HL-60/S4 treated with phorbol 12-myristate 13-acetate at 8.2 ng/mL for 4 days and 3 days (cell line): ENCODE data around the gene CCR5.
"Not testable (repeated sequence)": the region's sequence is repeated elsewhere in the genome, so short reads cannot be mapped to it uniquely, and the experiment has no call there.

Experiments used
- in situ Hi-C: fragments of 300-500 bp; cut with MboI; formaldehyde crosslinking; loops from 2 replicates; pipeline ENCODE4 v1.15.0; 2022; ENCODE audit warnings: low sequenced_read_pairs

Gene CCR5

DNA sequence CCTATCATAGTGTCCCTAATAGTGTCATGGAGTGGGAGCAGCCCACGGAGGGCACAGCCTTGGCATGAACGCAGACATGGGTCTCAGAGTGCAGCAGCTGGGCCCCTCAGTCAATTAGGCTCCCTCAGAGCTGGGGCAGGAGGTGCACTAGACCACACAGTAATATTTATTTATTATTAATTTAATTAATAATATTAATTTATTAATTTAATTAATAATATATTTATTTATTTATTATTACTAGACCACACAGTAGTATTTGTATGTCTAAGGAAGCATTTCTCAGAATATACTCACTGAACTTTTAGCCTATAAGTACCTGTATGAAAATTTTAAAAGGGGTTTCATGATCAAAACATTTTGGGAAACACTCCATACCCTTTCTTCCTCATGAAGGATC lies 30.8 kb downstream of the CCR5 start:
- in situ Hi-C loops: no loop called here

DNA sequence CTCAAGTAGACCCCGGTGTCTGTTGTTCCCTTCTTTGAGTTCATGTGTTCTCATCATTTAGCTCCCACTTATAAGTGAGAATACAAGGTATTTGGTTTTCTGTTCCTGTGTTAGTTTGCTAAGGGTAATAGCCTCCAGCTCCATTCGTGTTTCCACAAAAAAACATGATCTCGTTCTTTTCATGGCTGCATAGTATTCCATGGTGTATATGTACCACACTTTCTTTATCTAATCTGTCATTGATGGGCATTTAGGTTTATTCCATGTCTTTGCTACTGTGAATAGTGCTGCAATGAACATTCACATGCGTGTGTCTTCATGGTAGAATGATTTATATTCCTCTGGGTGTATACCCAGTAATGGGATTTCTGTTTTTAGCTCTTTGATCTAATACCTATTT lies 32.2 kb downstream of the CCR5 start:
- in situ Hi-C loops: not testable (repeated sequence)

DNA sequence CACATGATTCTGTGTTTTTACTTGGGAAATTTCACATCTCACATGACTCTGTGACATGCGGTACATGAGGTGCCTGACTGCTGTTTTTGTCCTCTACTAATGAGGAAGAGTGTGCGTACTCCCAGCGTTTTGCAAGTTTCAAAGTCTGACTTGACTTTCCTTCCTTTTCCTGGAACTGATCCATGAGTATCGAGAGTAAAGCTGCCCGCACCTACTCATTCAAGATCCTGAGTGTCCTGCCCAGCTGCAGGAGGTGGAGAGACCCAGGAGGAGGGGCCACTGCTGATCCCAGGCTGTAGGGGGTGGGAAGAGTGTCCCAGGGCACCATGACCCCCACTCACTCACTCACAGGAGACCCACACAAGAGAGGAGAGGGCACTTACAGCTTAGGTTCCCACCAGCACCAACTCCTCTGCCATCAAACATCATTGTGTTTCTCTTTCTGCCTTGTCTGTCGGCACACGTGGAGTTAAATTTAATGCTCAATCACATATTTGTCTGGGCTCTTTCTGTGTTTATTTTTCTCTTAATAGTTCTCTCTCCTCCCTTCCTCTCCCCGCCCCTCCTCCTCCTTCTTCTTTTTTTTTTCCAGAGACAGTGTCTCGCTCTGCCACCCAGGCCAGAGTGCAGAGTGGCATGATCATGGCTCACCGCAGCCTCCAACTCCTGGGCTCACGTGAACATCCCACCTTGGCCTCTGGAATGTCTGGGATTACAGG lies 34.7 kb downstream of the CCR5 start:
- in situ Hi-C loops: no loop called here

DNA sequence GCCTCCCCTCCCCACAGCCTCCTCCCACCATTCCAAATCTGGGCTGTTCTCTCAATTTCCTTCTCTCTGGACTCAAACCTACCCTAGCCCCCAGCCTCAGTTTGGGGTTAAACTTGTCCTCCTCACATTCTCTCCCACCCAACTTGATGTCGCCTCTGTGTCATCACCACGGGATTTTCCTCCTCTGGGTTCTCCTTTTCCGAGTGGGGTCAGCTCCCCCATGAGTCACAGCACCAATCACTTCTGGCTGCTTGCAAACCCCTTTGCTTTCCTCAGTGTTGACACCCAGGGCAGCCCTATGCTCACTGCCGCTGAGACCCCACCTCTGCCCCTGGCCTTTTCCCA lies 35.7 kb downstream of the CCR5 start:
- in situ Hi-C loops: no loop called here

DNA sequence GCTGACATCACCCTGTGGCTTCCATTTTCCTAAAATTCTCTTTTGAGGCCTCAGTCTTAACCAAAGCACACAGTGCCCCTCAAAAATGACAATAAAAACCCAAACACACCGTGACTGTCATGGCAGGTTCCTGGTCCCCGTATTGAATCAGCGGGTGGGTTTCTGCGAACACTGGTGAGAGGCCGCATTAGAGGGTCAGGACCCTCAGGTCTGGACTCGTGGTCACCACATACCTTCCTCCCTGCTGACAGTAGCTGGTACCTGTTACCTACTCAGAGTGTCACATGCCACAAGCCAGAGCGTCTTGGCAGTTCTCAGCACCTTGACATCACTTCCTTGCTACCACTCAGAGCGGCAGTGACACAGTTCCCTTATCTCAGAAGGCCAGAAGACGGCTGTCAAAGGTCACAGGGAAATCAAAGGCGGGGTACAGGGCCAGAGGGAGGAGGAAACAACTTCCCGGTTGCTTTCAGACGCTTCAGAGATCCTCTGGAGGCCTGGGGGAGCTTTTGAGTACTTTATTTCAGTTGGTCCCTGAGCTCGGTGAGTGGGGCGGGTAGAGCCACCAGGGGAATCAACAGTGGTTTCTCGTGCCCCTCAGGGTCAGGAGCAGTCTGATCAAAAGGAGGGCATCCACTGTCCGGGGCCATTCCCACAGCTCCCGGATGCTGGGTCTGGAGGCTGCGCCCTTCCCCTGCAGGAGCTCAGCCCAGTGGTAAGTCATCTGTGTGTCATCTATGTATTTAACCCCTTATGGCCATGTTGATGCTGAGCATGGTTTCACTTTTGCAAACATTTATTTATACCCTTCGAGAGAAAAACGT lies 36.3 kb downstream of the CCR5 start, which contains the start of the genes CCR5AS and CCRL2:
Gene CCR5AS, minus strand, starts transcription at position 279 of the 824 bp plus-strand sequence.
Gene CCRL2, plus strand, starts transcription at position 472 of the 824 bp plus-strand sequence. CDS start 821 bp downstream, outside the sequence.
- in situ Hi-C loops: no loop called here

DNA sequence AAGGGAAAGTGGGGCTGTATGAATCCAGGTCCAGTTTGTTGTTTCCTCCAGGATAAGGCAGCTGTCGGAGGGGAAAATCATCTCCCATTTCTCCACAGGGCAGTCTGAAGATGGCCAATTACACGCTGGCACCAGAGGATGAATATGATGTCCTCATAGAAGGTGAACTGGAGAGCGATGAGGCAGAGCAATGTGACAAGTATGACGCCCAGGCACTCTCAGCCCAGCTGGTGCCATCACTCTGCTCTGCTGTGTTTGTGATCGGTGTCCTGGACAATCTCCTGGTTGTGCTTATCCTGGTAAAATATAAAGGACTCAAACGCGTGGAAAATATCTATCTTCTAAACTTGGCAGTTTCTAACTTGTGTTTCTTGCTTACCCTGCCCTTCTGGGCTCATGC lies 37.2 kb downstream of the CCR5 start:
- in situ Hi-C loops: no loop called here

DNA sequence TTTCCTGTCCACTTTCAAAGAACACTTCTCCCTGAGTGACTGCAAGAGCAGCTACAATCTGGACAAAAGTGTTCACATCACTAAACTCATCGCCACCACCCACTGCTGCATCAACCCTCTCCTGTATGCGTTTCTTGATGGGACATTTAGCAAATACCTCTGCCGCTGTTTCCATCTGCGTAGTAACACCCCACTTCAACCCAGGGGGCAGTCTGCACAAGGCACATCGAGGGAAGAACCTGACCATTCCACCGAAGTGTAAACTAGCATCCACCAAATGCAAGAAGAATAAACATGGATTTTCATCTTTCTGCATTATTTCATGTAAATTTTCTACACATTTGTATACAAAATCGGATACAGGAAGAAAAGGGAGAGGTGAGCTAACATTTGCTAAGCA lies 38.1 kb downstream of the CCR5 start:
- in situ Hi-C loops: no loop called here

DNA sequence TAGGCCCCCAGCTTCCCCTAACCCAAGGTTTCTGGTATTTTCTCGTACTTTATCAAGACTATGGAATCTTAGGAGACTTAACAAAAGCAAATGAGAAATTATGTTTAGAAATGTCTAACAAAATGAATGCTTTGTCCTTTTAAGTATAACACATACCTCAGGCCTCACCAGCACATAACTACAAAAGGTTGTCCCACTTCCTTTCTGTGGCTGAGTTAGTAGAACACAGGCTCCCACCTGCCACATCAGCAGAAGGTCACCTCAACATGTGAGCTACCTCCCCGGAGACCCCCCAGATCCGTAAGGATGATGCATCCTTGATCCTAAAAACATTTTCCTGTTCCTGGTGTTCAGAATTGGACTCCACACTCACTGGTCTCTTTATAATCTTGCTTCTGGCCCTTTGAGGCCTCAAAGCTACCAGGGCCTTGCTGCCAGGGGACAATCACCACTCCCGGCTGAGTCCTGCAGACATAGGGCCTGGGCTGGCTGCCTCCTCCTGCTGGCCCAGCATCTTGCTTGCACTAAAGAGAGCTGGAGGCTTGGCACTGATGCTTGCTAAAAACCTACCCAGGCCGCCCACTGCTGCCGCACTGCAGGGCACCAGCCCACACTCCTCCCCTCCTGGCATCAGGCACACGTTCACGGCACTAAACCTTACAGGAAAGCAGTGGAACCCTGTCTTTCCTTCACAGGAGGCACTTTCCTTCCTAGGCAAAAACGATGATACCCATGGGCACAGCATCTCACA lies 39.2 kb downstream of the CCR5 start:
- in situ Hi-C loops: no loop called here

DNA sequence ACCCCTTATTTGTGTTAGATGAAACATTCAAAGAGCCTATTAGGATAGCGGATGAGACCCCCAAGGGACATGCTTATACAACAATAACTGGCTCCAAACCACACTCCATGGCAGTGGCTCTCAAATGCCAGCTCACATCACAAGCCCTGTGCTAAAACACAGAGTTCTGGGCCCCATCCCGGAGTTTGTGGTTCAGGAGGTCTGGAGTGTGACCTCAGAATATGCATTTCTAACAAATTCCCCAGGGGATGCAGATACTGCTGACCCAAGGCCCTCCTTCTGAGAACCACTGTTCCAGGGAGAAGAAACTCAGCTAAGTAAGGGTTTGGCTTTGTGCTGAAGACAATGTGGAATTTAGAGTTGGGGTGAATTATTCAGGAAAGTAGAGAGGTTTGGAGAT lies 39.9 kb downstream of the CCR5 start:
- in situ Hi-C loops: no loop called here

DNA sequence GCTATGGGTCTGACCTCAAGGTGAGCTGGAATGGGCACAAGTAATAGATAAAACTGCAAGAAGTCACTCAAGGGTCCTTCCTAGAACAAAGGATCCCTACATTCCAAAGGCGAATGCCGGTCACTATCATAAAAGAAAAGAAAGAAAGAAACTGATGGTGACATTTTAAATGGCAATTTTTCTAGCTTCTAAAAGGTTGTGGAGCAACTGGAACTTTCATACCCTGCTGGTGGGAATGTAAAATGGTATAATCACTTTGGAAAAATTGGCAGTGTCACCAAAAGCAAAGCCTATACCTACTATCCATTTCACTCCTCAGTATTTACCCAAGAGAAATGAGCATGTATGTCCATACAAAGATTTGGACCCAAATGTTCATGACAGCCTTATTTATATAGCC lies 40.5 kb downstream of the CCR5 start:
- in situ Hi-C loops: no loop called here

DNA sequence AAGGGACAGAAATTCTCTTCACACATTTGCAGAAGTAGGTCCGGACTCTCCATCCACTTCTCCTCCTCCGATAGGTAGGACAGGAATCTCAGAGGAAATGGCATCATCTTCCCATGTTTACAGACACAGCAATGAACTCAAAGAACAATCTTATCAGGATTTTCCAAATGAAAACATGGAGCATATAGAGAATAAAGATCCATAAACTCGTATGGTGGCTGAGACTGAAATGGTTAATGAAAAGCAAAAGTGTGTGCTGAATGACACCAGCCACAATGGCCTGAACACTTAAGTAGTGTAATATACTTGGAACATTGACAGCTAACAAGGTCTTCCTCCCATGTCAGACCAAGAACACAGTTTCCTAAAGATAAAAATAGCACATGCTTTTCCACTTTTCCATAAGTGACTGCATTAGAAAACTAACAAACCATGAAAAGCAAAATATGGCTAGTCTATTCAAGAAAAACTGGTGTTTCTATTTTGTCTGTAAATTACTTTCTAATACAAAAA lies 42.1 kb downstream of the CCR5 start:
- in situ Hi-C loops: no loop called here

DNA sequence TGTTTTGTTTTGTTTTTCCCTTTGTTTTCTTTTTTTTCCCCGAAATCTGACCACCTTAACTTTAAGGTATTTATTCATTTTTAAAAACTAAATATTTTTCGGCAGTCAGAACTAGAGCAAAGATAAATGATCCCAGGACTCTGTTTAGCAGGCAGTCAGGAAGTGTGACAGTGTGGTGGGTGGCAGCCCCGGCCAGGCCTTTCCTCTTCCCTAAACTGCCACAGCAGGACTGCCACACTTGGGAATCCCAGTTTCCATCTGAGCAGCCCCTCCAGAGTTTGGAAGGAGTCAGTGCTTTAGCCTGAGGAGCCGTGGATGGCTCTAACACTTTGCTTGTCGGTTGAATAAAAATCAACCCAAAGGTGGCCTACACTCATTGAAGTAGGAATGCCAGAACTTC lies 43.2 kb downstream of the CCR5 start:
- in situ Hi-C loops: no loop called here

DNA sequence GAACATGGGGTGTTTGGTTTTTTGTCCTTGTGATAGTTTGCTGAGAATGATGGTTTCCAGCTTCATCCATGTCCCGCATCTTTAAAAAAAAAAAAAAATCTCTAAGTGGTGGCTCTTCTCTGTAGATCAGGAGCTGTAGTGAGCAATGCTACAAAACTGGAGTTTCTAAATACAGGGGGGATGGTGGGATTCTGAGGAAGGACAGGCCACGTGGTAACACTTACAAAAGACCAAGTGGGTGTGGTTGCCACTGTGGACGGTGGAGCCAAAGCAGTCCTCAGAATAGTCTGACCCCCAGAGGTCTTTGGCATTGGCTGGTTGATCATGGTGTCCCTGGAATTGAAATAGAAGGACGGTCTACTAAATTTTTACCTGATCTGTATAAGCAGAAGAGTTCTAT lies 44.0 kb downstream of the CCR5 start:
- in situ Hi-C loops: no loop called here

DNA sequence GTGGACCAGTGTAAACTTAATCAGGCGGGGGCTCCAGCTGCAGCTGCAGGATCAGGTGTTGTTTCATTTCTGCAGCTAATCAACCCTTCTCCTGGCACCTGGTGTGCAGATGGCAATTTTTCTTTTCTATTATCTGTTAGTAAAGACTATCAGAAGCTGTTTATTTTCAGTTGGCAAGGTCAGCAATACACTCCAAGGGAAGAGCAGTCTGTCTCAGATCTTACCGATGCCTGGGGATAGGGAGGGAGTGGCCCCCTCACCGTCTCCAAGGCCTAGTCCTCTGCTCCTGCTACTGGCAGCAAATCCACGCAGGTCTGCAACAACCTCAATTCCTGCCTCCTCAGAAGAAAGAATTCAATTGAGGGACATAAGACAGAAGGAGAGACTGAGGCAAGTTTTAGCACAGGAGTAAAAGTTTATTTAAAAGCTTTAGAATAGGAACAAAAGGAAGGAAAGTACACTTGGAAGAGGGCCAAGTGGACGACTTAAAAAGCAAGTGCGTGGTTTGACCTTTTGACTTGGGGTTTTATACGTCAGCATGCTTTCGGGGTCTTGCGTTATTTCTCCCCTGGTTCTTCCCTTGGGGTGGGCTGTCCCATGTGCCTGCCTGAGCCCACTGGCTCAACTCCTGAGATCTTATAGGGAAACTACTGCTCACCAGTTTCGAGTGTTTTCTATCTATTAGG lies 45.5 kb downstream of the CCR5 start:
- in situ Hi-C loops: no loop called here

DNA sequence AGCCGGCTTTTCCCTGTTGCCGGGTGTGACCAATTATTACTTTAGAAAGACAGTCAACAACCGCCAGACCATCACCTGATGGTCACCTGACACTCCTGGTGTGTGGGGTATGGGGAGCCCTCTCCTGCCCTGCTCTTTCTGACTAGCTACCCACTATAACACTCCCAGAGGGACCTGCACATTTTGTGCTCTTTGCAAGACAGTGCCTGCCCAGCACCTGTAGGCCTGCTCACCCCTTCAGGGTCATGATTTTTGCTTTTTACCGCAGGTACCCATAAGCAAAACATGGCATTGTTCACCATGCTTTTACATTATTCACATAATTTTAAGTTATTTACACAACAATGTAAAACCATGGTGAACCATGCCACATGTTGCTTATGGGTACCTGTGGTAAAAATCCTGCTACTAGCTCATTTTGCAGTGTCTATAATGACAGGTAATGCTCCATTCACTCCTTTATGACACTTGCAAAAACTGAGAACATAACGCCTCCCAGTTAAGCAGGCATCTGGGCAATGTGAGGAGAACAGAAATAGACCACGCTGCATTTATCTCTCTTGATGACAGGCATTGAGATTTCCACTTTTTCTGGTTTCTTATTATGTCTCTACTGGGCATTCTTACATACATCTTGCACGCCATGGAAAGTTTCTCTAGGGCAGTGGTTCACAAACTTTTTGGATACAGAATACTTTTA lies 46.2 kb downstream of the CCR5 start:
- in situ Hi-C loops: no loop called here

DNA sequence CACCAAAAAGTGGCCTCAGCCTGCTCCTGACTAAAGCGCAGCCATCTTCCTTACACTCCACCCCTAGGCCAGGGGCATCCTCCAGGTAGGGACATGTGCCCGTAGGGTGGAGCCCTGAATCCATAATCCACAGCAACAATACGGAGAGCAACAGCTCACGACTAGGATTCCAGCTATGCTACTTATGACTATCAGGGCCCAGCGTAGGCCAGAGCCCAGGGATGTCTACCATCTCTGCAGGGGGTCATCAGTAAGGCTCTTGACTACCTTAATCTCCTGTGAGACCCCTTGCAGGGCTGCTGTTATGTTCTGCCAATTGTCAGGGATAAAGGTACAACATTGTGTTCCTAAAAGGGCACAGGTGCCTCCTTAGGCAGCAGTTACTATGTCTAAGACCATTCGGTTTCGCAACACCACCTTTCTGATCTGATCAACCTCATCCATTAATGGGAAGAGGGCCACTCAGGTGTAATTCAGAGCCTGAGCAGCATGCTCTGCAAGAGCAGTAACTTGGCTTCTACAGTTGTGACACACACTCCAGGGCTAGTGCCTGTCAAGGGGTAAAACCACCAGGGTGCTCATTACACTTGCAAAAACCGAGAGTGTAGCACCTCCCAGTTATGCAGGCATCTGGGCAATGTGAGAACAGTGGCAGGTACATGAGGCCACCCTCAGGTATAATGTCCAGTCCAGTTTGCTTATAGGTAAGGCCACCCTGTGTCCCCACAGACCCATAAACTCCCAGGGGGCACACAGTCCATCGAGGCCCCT lies 47.3 kb downstream of the CCR5 start:
- in situ Hi-C loops: no loop called here

DNA sequence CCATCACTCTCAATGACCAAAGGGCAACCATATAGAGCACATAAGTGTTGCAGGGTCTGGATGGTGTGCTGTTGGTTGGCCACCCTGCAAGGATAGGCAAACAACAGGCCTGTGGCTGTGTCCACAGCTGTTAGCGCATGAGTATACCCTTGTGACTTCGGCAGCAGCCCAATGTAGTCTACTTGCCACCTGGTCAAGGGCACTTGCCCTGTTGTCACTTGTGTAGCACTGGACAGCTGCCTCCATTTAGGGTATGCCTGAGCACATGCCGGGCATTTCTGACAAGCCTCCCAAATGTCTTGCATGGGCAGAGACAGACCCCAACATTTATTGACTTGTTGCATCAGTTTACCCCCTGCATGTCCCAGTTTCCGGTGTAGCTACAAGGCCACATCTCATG lies 49.1 kb downstream of the CCR5 start:
- in situ Hi-C loops: no loop called here

DNA sequence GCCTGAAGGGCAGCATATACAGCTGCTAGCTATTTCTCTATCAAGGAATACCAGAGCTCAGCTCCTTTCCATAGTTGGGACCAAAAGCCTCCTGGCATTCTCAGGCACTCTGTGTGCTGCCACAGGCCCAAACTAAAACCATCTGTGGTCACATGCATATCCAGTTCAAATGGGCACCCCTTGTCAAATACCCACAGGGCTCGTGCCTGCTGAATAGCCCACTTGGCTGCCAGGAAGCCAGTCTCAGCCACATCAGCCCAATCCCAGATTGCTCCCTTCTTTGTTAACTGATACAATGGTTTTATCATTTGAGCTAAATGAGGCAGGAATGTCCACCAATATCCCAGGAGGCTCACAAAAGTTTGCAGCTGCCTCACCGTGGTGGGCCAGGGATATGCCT lies 50.2 kb downstream of the CCR5 start:
- in situ Hi-C loops: no loop called here

DNA sequence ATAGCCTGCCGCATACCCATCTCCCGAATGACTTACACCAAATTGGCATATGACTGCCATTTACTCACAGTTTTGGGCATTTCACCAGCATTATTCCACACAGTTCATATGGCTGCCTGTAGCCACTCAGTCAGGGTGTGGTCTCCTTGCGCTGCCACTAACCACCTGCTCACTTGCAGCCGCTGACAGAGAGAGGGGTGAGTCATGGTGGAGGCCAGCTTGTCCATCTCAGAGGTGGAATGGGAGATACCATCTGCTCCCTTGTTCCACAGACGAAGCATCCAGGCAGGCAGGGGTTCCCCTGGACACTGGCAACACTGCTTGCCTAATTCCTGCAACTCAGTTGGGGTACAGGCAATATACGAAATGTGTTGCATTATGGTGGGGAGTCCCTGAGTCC lies 51.9 kb downstream of the CCR5 start:
- in situ Hi-C loops: no loop called here

DNA sequence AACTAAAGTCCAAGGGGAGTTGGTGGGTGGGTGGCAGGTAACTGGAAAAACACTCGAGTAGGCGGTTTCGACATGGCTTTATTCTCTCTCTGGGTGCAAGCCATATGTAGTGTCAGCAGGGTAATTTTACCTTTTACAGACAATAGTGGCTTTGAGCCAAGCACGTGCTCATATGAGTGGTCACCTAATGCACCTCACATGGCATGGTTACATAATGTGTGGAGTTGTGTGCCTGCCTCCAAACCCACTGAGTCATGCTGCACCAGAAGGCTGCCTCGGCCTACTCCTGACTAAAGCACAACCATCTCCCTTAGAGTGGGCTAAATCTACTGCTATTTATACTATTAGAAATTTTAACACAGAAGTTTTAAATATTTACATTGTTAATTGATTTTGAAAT lies 52.8 kb downstream of the CCR5 start:
- in situ Hi-C loops: no loop called here
